A549 (cell line): ENCODE data around the gene C4orf36. TPM values are rescaled to one million over a fixed set of nuclear protein-coding genes. Genes with fewer than 3 reads are reported as not detected.

Experiments
- ATAC-seq, 2 experiments: fragments of 200-7000 bp in 1 of 2; fragments of >200 bp in 1 of 2; cut with Nextera tagmentation in 1 of 2; cut with Tn5 transposase in 1 of 2; 3 replicates each; pipeline versions ENCODE4 v1.8.0 to v1.9.1; 2018 to 2020; ENCODE audit warnings: mild to moderate bottlenecking in 1 of 2, moderate library complexity in 1 of 2
- CTCF ChIA-PET: fragments of 300-600 bp; sonication (Branson Sonifier 250); formaldehyde crosslinking; extraction: SDS; loops from one replicate; lab custom pipeline; 2021; ENCODE audit warnings: antibody characterized with exemption, inconsistent platforms; lab: Yijun Ruan, JAX
- POLR2A ChIA-PET: fragments of 350-600 bp; formaldehyde crosslinking; extraction: SDS; loops from one replicate; lab custom pipeline; 2021; ENCODE audit warnings: antibody characterized with exemption, inconsistent platforms; lab: Yijun Ruan, JAX
- DNase-seq, 2 experiments: peaks; one replicate each; pipeline versions ENCODE4 v3.0.0 to v3.0.0-alpha.2; 2011 to 2016; ENCODE audit warnings: low read depth in 1 of 2, low spot score in 1 of 2
- FAIRE-seq: peaks from 2 replicates; lab custom pipeline; 2011; peaks lifted over from hg19 to GRCh38; lab: Jason Lieb, UNC
- H3K27ac ChIP-seq, 2 experiments: fragments of >200 bp; sonication (Bioruptor Twin); formaldehyde crosslinking; 3 replicates each; pipeline ENCODE4 v1.5.1; 2016 to 2017
- H3K4me1 ChIP-seq: fragments of >200 bp; sonication (Bioruptor Twin); formaldehyde crosslinking; 3 replicates; pipeline ENCODE4 v1.6.1; 2016
- H3K4me2 ChIP-seq: fragments of >200 bp; sonication (Bioruptor Twin); formaldehyde crosslinking; 3 replicates; pipeline ENCODE4 v1.6.1; 2016
- H3K4me3 ChIP-seq: fragments of >200 bp; sonication (Bioruptor Twin); formaldehyde crosslinking; 3 replicates; pipeline ENCODE4 v1.5.1; 2016
- H3K9me3 ChIP-seq: fragments of >200 bp; sonication (Bioruptor Twin); formaldehyde crosslinking; 3 replicates; pipeline ENCODE4 v1.6.1; 2016
- ATOH8 ChIP-seq: fragments of 250-450 bp; sonication (Bioruptor Pico); IDR thresholded peaks from 2 replicates; pipeline ENCODE4 v1.5.0; 2020; ENCODE audit warnings: low read depth, mild to moderate bottlenecking, moderate library complexity
- CBX2 ChIP-seq: fragments of 200-600 bp; sonication (generic); IDR thresholded peaks from 2 replicates; pipeline ENCODE4 v1.6.1; 2016; ENCODE audit warnings: low read depth, mild to moderate bottlenecking, borderline replicate concordance
- CBX8 ChIP-seq: fragments of 200-600 bp; sonication (generic); IDR thresholded peaks from 2 replicates; pipeline ENCODE4 v1.6.1; 2016
- CEBPB ChIP-seq, 2 experiments: fragments of >200 bp in 1 of 2; sonication (Bioruptor Twin) in 1 of 2; formaldehyde crosslinking in 1 of 2; IDR thresholded peaks; 2 replicates each; pipeline ENCODE4 v1.6.1; 2012 to 2016
- CHD2 ChIP-seq: fragments of 150-350 bp; IDR thresholded peaks from 2 replicates; pipeline ENCODE4 v1.6.1; 2014; ENCODE audit warnings: low read length; ENCODE audit not compliant: partially characterized antibody
- EHF ChIP-seq: fragments of 250-450 bp; sonication (Bioruptor Pico); IDR thresholded peaks from 2 replicates; pipeline ENCODE4 v1.5.0; 2020; ENCODE audit warnings: mild to moderate bottlenecking
- EHMT2 ChIP-seq: fragments of 200-600 bp; sonication (generic); IDR thresholded peaks from 2 replicates; pipeline ENCODE4 v1.6.1; 2016; ENCODE audit warnings: antibody characterized with exemption, low read depth, mild to moderate bottlenecking, moderate library complexity
- ESRRA ChIP-seq: fragments of 150-350 bp; IDR thresholded peaks from 2 replicates; pipeline ENCODE4 v1.6.1; 2014; ENCODE audit warnings: mild to moderate bottlenecking, low read length, borderline replicate concordance
- FOSB ChIP-seq: fragments of 250-450 bp; sonication (Bioruptor Pico); IDR thresholded peaks from 2 replicates; pipeline ENCODE4 v1.5.0; 2020; ENCODE audit warnings: mild to moderate bottlenecking, moderate library complexity
- HES2 ChIP-seq: fragments of >200 bp; sonication (Bioruptor Twin); formaldehyde crosslinking; IDR thresholded peaks from 2 replicates; pipeline ENCODE4 v1.6.1; 2016
- HEYL ChIP-seq: fragments of 250-450 bp; sonication (Bioruptor Pico); IDR thresholded peaks from 2 replicates; pipeline ENCODE4 v1.8.0; 2021; ENCODE audit warnings: mild to moderate bottlenecking, moderate library complexity
- HOXA7 ChIP-seq: fragments of 250-450 bp; sonication (Bioruptor Pico); IDR thresholded peaks from 2 replicates; pipeline ENCODE4 v1.5.0; 2020; ENCODE audit warnings: mild to moderate bottlenecking, moderate library complexity
- HOXB13 ChIP-seq: fragments of 250-450 bp; sonication (Bioruptor Pico); IDR thresholded peaks from 2 replicates; pipeline ENCODE4 v1.5.0; 2020; ENCODE audit warnings: low read depth, mild to moderate bottlenecking, moderate library complexity
- MAFK ChIP-seq: fragments of 450-650 bp; IDR thresholded peaks from 2 replicates; pipeline ENCODE4 v1.6.1; 2014; ENCODE audit not compliant: partially characterized antibody
- NFE2L2 ChIP-seq: fragments of 150-350 bp; conservative IDR thresholded peaks from 2 replicates; pipeline ENCODE4 v1.6.1; 2014; ENCODE audit warnings: low read length
- NR3C1 ChIP-seq: fragments of >200 bp; sonication (Bioruptor Twin); formaldehyde crosslinking; IDR thresholded peaks from 3 replicates; pipeline ENCODE4 v1.6.1; 2017
- POLR2A ChIP-seq: IDR thresholded peaks from 2 replicates; pipeline ENCODE4 v1.6.1; 2012; ENCODE audit warnings: mild to moderate bottlenecking, low read length
- RFX5 ChIP-seq: fragments of 450-650 bp; IDR thresholded peaks from 2 replicates; pipeline ENCODE4 v1.7.1; 2014; ENCODE audit warnings: antibody characterized with exemption, mild to moderate bottlenecking, moderate library complexity
- RNF2 ChIP-seq: fragments of 200-600 bp; sonication (generic); IDR thresholded peaks from 2 replicates; pipeline ENCODE4 v1.6.1; 2016; ENCODE audit warnings: low read depth, mild to moderate bottlenecking, antibody characterized with exemption, moderate library complexity, borderline replicate concordance
- SREBF2 ChIP-seq: fragments of 450-650 bp; IDR thresholded peaks from 2 replicates; pipeline ENCODE4 v1.6.1; 2014; ENCODE audit warnings: mild to moderate bottlenecking, moderate library complexity
- TP53 ChIP-seq: fragments of 250-450 bp; sonication (Bioruptor Pico); IDR thresholded peaks from 2 replicates; pipeline ENCODE4 v1.5.0; 2021; ENCODE audit warnings: mild to moderate bottlenecking, moderate library complexity
- USF2 ChIP-seq: fragments of 450-650 bp; IDR thresholded peaks from 2 replicates; pipeline ENCODE4 v1.6.1; 2014; ENCODE audit warnings: antibody characterized with exemption
- ZNF302 ChIP-seq: fragments of 250-450 bp; sonication (Bioruptor Pico); IDR thresholded peaks from 2 replicates; pipeline ENCODE4 v1.9.0; 2021; ENCODE audit warnings: inconsistent platforms, mild to moderate bottlenecking, moderate library complexity
- ZSCAN20 ChIP-seq: fragments of 250-450 bp; sonication (Bioruptor Pico); IDR thresholded peaks from 2 replicates; pipeline ENCODE4 v1.8.0; 2022; ENCODE audit warnings: mild to moderate bottlenecking, moderate library complexity
- WGBS: methylation state at CpG from one replicate; pipeline ENCODE4 v1.1.6; 2017; ENCODE audit errors: missing lambda C conversion rate; 5-methylcytosine and 5-hydroxymethylcytosine counted together
- polyA plus RNA-seq, 4 experiments: library from polyadenylated mRNA; depleted of rRNA in 3 of 4; stranded (reverse); fragments of >200 nt; fragmentation: RNase III in 1 of 4; extraction: RNeasy Plus Mini Kit Qiagen cat#74134 plus additional on column Dnase treatment in 1 of 4; gene quantifications; 2 replicates in 3 of 4; 3 replicates in 1 of 4; pipeline ENCODE4 v1.2.3, GENCODE V29; 2011 to 2017

Gene C4orf36
- polyA plus RNA-seq, 2 of the 4 experiments (the other 2 are of a cell fraction) = 1.5 to 1.9 TPM

GRCh38 chr4:86840858-86841257 lies 51.4 kb downstream of the C4orf36 start:
- ATAC-seq = no peak
- Histone ChIP-seq H3K4me3 (no peak overlapping the region), H3K9me3 (no peaks in the 10 kb centered on the region)
- WGBS = 24% methylated on average over 1 of the region's 1 CpG
- TF ChIP-seq SREBF2 (no peak), TP53 (CRISPR knock-in tag) (no peak), RNF2 (no peak), HEYL (CRISPR knock-in tag) (no peak), ZSCAN20 (CRISPR knock-in tag) (no peak), CBX2 (no peak), HES2 (no peak), ESRRA (no peak), FOSB (CRISPR knock-in tag) (no peak), CHD2 (no peak), CEBPB (IDR thresholded peaks at IDR 0.05) (no peak), CBX8 (no peak), POLR2A (no peak), HOXB13 (CRISPR knock-in tag) (no peak), HOXA7 (CRISPR knock-in tag) (no peak), NFE2L2 (no peak), EHMT2 (no peak), USF2 (no peak)
- TF ChIP-seq, all 56 proteins: peak for 0
- no peak for FAIRE-seq
- no peak for DNase-seq
- Histone ChIP-seq H3K4me1 (no peaks in the 10 kb centered on the region), H3K27ac (no peak overlapping the region), H3K4me2 (no peak overlapping the region)
- CTCF ChIA-PET = no interaction called here
- POLR2A ChIA-PET = no interaction called here

- no peak overlapping the region for H3K27ac ChIP-seq
- FAIRE-seq = no peak
- no peaks in the 10 kb centered on the region for H3K4me1 ChIP-seq
- TF ChIP-seq EHF (no peak), NR3C1 (no peak), HEYL (CRISPR knock-in tag) (no peak), RNF2 (no peak), USF2 (no peak), RFX5 (no peak), ATOH8 (no peak), ZNF302 (CRISPR knock-in tag) (no peak)
- TF ChIP-seq, all 56 proteins: peak for 0
- ChIA-PET POLR2A (no interaction called here), CTCF (no interaction called here)
- WGBS = 70% methylated on average over 5 of the region's 5 CpGs
- ATAC-seq = no peak
- no peaks in the 10 kb centered on the region for H3K9me3 ChIP-seq
- H3K4me2 ChIP-seq = no peak overlapping the region
- DNase-seq = no peak
- no peak overlapping the region for H3K4me3 ChIP-seq
Measured at GRCh38 chr4:86837691-86838503, 54.3 kb downstream of the C4orf36 start.

- no peaks in the 10 kb centered on the region for H3K9me3 ChIP-seq
- ChIA-PET POLR2A (no interaction called here), CTCF (no interaction called here)
- ATAC-seq (no peak), DNase-seq (no peak)
- no peak overlapping the region for H3K4me2 ChIP-seq
- WGBS = 82% methylated on average over 3 of the region's 3 CpGs
- H3K4me3 ChIP-seq = no peak overlapping the region
- H3K27ac ChIP-seq = no peak overlapping the region
- no peak for TF ChIP-seq HOXA7 (CRISPR knock-in tag)
- peak; percentile 24 for TF ChIP-seq MAFK
- TF ChIP-seq ESRRA = no peak
- TF ChIP-seq, all 56 proteins: peak for 1
- no peak for FAIRE-seq
- H3K4me1 ChIP-seq = peaks cover 10% of the 10 kb centered on the region; the same call in 2 of the 3 replicates
Measured at GRCh38 chr4:86835677-86836076, 56.5 kb downstream of the C4orf36 start.
